NB4 (cell line): Measurements from ENCODE around the gene PRDX2.

Source experiments
- DNase-seq: peaks from one replicate; pipeline ENCODE4 v3.0.0; 2010; ENCODE audit warnings: low read depth
- H3K4me3 ChIP-seq: one replicate; pipeline ENCODE4 v1.5.1; 2011; ENCODE audit warnings: mild to moderate bottlenecking, low read depth, low read length, moderate library complexity
- CTCF ChIP-seq: IDR thresholded peaks from one replicate; pipeline ENCODE4 v1.5.1; 2012; ENCODE audit warnings: low read depth, low read length
- MAX ChIP-seq: IDR thresholded peaks from 2 replicates; pipeline ENCODE4 v1.6.1; 2011; ENCODE audit warnings: low read depth, low read length
- MYC ChIP-seq: IDR thresholded peaks from 2 replicates; pipeline ENCODE4 v1.6.1; 2011; ENCODE audit warnings: low read depth, low read length
- POLR2A ChIP-seq: IDR thresholded peaks from 2 replicates; pipeline ENCODE4 v1.6.1; 2011; ENCODE audit warnings: mild to moderate bottlenecking; ENCODE audit not compliant: insufficient read length; ENCODE audit errors: extremely low read depth

PRDX2 gene

GRCh38 chr19:12784394-12784870, 17.2 kb downstream of the PRDX2 start:
- no peak overlapping the region for H3K4me3 ChIP-seq
- DNase-seq, result peak; percentile 29
- TF ChIP-seq POLR2A (no peak), CTCF (no peak), MYC (no peak), MAX (no peak)

- peak overlapping the region; percentile 17 for H3K4me3 ChIP-seq
- DNase-seq, result peak; percentile 23
- TF ChIP-seq MAX (no peak), POLR2A (no peak), CTCF (no peak), MYC (no peak)
Observed at GRCh38 chr19:12783849-12784393, 17.7 kb downstream of the PRDX2 start.

- DNase-seq, result peak; percentile 85
- peak overlapping the region; percentile 34 for H3K4me3 ChIP-seq
- no peak for TF ChIP-seq CTCF
- no peak for TF ChIP-seq MAX
- TF ChIP-seq POLR2A, result no peak
Observed at GRCh38 chr19:12783291-12783848, 18.2 kb downstream of the PRDX2 start.

GRCh38 chr19:12782424-12783290, 18.9 kb downstream of the PRDX2 start:
- peak; percentile 80 for DNase-seq
- H3K4me3 ChIP-seq, result peak overlapping the region; percentile 34
- TF ChIP-seq POLR2A (peak; percentile 16), MAX (peak; percentile 60), CTCF (no peak), MYC (no peak)

GRCh38 chr19:12782174-12782423, 19.5 kb downstream of the PRDX2 start:
- TF ChIP-seq MAX, result no peak
- no peak for TF ChIP-seq CTCF
- TF ChIP-seq POLR2A, result no peak
- no peak for TF ChIP-seq MYC
- H3K4me3 ChIP-seq, result peak overlapping the region; percentile 29
- DNase-seq, result no peak
